OCI-LY1 (cell line): Measurements from ENCODE around the gene HDDC3.

Source experiments
- H2AFZ ChIP-seq: fragments of 200-600 bp; sonication (generic), shearing (Covaris generic); 2 replicates; pipeline ENCODE4 v1.6.0; 2014; ENCODE audit warnings: antibody characterized with exemption, mild to moderate bottlenecking, low read length
- H3F3A ChIP-seq: fragments of 200-600 bp; sonication (generic), shearing (Covaris generic); 2 replicates; pipeline ENCODE4 v1.6.0; 2014; ENCODE audit warnings: mild to moderate bottlenecking, antibody characterized with exemption, low read length, moderate library complexity; ENCODE audit not compliant: insufficient read depth
- H3K27ac ChIP-seq: fragments of 200-600 bp; sonication (generic); 2 replicates; pipeline ENCODE4 v1.5.1; 2014; ENCODE audit warnings: low read length, mixed run types, mild to moderate bottlenecking, low read depth; ENCODE audit not compliant: poor library complexity, severe bottlenecking
- H3K27me3 ChIP-seq: fragments of 200-600 bp; sonication (generic); 2 replicates; pipeline ENCODE4 v1.6.0; 2014; ENCODE audit warnings: antibody characterized with exemption, mild to moderate bottlenecking, low read length, moderate library complexity; ENCODE audit not compliant: insufficient read depth
- H3K36me3 ChIP-seq: fragments of 200-600 bp; sonication (generic); 2 replicates; pipeline ENCODE4 v1.6.1; 2014; ENCODE audit warnings: mild to moderate bottlenecking, antibody characterized with exemption, low read length, moderate library complexity, mixed read lengths; ENCODE audit not compliant: insufficient read depth
- H3K4me1 ChIP-seq: fragments of 200-600 bp; sonication (generic); 2 replicates; pipeline ENCODE4 v1.5.1; 2014; ENCODE audit warnings: mild to moderate bottlenecking, low read length, moderate library complexity; ENCODE audit not compliant: insufficient read depth, severe bottlenecking
- H3K4me2 ChIP-seq: fragments of 200-600 bp; sonication (generic), shearing (Covaris generic); 2 replicates; pipeline ENCODE4 v1.6.1; 2014; ENCODE audit warnings: low read length
- H3K4me3 ChIP-seq: fragments of 200-600 bp; sonication (generic); 2 replicates; pipeline ENCODE4 v1.5.1; 2014; ENCODE audit warnings: low read length, low read depth, mild to moderate bottlenecking, mixed read lengths; ENCODE audit not compliant: poor library complexity, severe bottlenecking
- H3K79me2 ChIP-seq: fragments of 200-600 bp; shearing (Covaris generic); 2 replicates; pipeline ENCODE4 v1.6.1; 2016; ENCODE audit warnings: mixed run types, low read length, mixed read lengths; ENCODE audit not compliant: insufficient read depth
- H3K9ac ChIP-seq: fragments of 200-600 bp; sonication (generic), shearing (Covaris generic); 2 replicates; pipeline ENCODE4 v1.6.1; 2014; ENCODE audit warnings: mild to moderate bottlenecking, low read length, mixed read lengths
- H3K9me2 ChIP-seq: fragments of 200-600 bp; sonication (generic), shearing (Covaris generic); 2 replicates; pipeline ENCODE4 v1.6.1; 2014; ENCODE audit warnings: low read depth, mild to moderate bottlenecking, low read length, mixed read lengths
- H3K9me3 ChIP-seq: fragments of 200-600 bp; shearing (Covaris generic); 2 replicates; pipeline ENCODE4 v1.6.1; 2014; ENCODE audit warnings: low read length, mixed read lengths
- H4K20me1 ChIP-seq: fragments of 200-600 bp; sonication (generic), shearing (Covaris generic); 2 replicates; pipeline ENCODE4 v1.6.0; 2016; ENCODE audit warnings: mild to moderate bottlenecking, low read length; ENCODE audit not compliant: insufficient read depth
- CTCF ChIP-seq: fragments of 200-600 bp; sonication (generic), shearing (Covaris generic); IDR thresholded peaks from 2 replicates; pipeline ENCODE4 v1.5.1; 2017; ENCODE audit warnings: mild to moderate bottlenecking, antibody characterized with exemption, low read length, moderate library complexity, mixed read lengths
- EZH2 ChIP-seq: fragments of 200-600 bp; sonication (generic), shearing (Covaris generic); IDR thresholded peaks from 2 replicates; pipeline ENCODE4 v1.8.0; 2017; ENCODE audit warnings: borderline replicate concordance, mixed run types, mild to moderate bottlenecking, antibody characterized with exemption, low read length, moderate library complexity, mixed read lengths

HDDC3 gene

GRCh38 chr15:90950676-90951075 is 18.3 kb upstream of the HDDC3 start:
- H3K36me3 ChIP-seq, result peaks cover 69% of the 10 kb centered on the region
- H3K9me2 ChIP-seq, result no peaks in the 10 kb centered on the region
- no peak for TF ChIP-seq CTCF
- no peaks in the 10 kb centered on the region for H3K27me3 ChIP-seq
- no peaks in the 10 kb centered on the region for H4K20me1 ChIP-seq
- no peaks in the 10 kb centered on the region for H3K79me2 ChIP-seq
- H3K9me3 ChIP-seq, result no peaks in the 10 kb centered on the region
- H3K27ac ChIP-seq, result no peak overlapping the region
- no peak overlapping the region for H3K9ac ChIP-seq
- H2AFZ ChIP-seq, result no peak overlapping the region
- peaks cover 11% of the 10 kb centered on the region for H3K4me1 ChIP-seq
- no peak overlapping the region for H3K4me2 ChIP-seq
- no peak overlapping the region for H3K4me3 ChIP-seq
- H3F3A ChIP-seq, result no peaks in the 10 kb centered on the region

- no peaks in the 10 kb centered on the region for H3K9me2 ChIP-seq
- H4K20me1 ChIP-seq, result no peaks in the 10 kb centered on the region
- no peaks in the 10 kb centered on the region for H3K27me3 ChIP-seq
- no peak for TF ChIP-seq CTCF
- TF ChIP-seq EZH2, result no peak
- H3K4me3 ChIP-seq, result no peak overlapping the region
- H3K36me3 ChIP-seq, result peaks cover 71% of the 10 kb centered on the region
- H3K27ac ChIP-seq, result no peak overlapping the region
- no peaks in the 10 kb centered on the region for H3K9me3 ChIP-seq
- H3K4me2 ChIP-seq, result no peak overlapping the region
- peaks cover 6% of the 10 kb centered on the region for H3K4me1 ChIP-seq
- H2AFZ ChIP-seq, result no peak overlapping the region
- H3K9ac ChIP-seq, result no peak overlapping the region
- H3K79me2 ChIP-seq, result no peaks in the 10 kb centered on the region
- no peaks in the 10 kb centered on the region for H3F3A ChIP-seq
Measured at GRCh38 chr15:90949979-90950675, 17.8 kb upstream of the HDDC3 start.

- peaks cover 78% of the 10 kb centered on the region for H3K36me3 ChIP-seq
- H2AFZ ChIP-seq, result no peak overlapping the region
- H3K4me3 ChIP-seq, result no peak overlapping the region
- H3K27me3 ChIP-seq, result no peaks in the 10 kb centered on the region
- H4K20me1 ChIP-seq, result no peaks in the 10 kb centered on the region
- no peak overlapping the region for H3K27ac ChIP-seq
- TF ChIP-seq CTCF (no peak), EZH2 (no peak)
- no peaks in the 10 kb centered on the region for H3K4me1 ChIP-seq
- H3K9ac ChIP-seq, result no peak overlapping the region
- no peaks in the 10 kb centered on the region for H3F3A ChIP-seq
- H3K9me3 ChIP-seq, result no peaks in the 10 kb centered on the region
- no peaks in the 10 kb centered on the region for H3K79me2 ChIP-seq
- H3K9me2 ChIP-seq, result no peaks in the 10 kb centered on the region
- no peak overlapping the region for H3K4me2 ChIP-seq
Measured at GRCh38 chr15:90948506-90948905, 16.2 kb upstream of the HDDC3 start.
